Astrocyte of the hippocampus (primary cell): ENCODE data around the gene ZNF280A.

ENCODE experiments used
- DNase-seq: peaks from one replicate; pipeline ENCODE4 v3.0.0; 2011; ENCODE audit warnings: low read depth, low spot score

ZNF280A gene

DNA sequence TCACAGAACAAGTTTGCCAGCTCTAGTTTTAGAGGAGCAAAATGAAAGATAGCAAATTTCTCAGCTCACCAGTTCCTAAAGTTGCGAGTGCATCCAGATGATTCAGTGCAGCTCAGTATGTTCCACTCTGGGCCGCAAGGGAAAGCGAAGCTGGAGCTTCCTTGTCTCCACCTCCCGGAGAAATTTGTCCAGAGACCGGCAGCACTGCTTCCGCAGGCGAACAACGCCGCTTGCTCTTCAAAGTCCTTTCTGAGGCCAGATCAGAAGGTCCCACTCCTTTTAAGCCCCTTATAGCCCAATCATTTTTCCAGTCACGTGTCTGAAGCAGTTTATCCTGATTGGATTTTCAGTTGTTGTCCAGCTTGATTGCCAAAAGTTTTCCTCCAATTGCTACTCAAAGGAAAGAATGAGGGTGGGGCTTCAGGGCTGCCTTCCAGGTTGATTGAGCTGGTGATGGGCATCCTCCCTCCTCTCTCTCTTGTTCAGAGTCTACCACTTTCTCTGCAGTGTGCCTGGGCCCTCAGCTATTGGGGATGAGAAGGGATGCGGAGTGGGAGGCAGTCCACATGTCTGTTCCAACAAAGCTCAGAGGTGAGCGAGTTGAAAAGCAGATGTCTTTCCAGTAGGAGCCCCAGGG, at the start of gene ZNF280A:
Gene ZNF280A, minus strand, starts transcription at position 251 of the 637 bp plus-strand sequence. CDS start 4,640 bp downstream, outside the sequence.
- DNase-seq = no peak

GRCh38 chr22:22569218-22569617, 49.1 kb upstream of the ZNF280A start:
- no peak for DNase-seq

DNA sequence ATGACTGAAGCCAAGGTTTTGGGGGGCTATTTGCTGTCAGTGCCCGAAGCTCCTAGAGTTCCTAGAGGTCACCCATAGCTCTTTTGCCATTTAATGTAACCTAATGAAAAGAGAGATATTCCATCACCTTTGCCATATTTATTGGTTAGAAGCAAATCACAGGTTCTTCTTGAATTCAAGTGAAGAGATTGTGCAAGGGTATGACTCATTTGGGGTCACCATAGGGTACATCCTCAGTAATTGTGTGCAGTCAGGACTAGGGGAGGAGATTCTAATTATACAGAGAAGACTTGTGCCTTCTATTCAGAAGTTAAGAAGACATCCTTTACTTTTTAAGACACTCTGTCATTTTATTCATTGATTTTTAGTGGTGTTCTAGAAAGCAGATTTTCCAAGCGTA, 45.9 kb upstream of the ZNF280A start:
- DNase-seq = no peak

DNA sequence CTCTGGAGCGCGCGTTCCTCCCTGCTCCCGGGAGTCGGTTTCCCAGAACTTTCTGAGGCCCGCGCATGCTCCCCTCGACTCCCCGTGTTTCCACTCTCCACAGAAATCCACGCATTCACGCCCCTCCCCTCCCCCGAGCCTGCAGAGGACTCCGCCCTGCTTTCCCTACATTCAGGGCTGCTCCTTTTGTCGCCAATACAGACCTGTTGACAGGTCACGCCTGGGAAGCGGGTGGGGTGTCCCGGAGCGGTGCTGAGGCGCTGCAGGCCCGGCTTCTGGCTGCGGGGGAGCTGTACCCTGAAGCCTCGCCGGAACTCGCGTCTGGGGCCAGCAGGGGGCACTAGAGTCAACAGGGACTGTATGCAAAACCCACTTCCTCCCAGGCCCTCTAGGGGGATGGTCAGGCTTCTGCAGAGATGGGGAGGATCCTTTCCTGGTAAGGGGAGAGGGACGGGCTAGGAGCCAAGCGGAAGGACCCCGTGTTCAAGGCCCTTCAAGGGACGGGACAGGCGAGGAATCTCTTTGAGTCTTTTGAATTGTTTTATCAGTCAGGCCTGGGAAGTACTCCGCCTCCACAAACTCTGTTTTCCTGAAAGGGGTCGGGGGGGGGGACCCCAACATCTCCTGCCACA, 39.0 kb upstream of the ZNF280A start, which contains the start of gene PRAME:
Gene PRAME, minus strand, starts transcription at position 294 of the 632 bp plus-strand sequence. CDS start 2,433 bp downstream, outside the sequence.
- peak; percentile 17 for DNase-seq

DNA sequence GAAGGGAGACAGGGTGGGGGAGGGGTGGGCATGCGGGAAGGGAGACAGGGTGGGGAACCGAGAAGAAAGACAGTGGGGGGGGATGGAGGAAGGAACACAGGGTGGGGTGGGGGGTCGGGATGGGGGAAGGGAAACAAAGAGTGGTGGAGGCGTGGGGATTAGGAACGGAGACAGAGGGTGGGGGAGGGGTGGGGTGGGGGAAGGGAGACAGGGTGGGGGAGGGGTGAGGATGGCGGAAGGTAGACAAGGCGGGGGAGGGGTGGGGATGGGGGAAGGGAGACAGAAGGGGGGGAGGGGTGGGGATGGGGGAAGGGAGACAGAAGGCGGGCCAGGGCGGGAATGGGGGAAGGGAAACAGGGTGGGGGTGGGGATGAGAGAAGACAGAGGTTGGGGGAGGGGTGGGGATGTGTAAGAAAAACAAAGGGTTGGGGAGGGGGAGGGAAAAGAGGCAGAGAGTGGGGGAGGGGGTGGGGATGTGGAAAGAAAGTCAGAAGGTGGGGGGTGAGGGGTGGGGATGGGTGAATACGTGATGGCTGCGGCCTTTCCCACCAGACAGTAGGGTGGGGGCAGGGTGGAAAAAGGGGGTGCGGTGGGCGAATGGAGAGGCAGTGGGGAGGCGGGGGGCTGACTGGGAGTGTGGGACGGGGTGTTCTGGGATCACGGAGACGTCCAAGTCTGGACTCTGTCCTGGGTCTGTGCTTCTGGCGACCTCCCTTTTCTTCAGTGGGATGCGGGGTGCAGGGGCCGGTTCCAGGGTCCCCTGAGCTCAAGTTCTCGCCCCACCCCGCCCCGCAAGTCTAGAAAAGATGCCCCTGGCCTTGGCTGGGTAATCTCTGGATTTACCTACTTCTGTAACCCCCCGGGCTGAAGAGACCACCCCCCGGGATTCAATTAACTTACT, 38.3 kb upstream of the ZNF280A start:
- no peak for DNase-seq

GRCh38 chr22:22556995-22557925, 37.2 kb upstream of the ZNF280A start:
- DNase-seq = no peak

DNA sequence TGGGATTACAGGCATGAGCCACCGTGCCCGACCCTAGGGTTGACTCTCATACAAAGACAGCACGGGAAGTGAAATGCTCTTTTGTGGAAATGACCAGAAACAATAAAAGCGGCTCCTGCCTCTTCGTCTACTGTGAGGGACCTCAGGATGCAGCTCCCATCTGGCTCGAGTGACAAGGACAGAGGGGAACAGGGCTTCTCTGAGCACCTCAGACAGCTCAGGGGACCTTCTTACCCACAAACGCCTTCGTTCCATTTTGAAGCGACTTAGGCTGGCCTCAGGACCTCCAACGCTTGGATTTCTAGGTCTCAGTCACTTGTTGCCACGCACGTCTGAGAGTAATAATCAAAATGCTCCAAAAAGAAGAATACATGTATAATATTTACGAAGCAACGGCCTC, 36.5 kb upstream of the ZNF280A start:
- DNase-seq = no peak

DNA sequence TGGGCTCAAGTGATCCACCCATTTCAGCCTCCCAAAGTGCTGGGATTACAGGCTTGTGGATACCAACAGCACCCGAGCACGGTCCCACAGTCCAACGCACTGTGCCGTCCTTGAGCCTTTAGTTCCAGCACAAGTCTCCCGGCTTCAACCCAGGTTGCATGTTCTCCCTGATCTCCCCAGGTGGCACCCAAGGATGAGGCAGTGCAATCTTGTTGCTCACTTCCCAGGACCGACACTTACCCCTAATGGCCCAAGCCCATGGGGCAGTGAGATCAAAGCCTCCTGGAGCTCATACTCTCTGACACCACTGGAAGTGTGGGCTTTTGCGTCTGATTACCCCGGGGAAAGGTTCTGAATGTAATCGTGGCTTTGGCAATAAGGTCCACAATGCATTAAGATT, 35.5 kb upstream of the ZNF280A start:
- DNase-seq = no peak

- DNase-seq = no peak
These were observed 34.7 kb upstream of the ZNF280A start for GRCh38 chr22:22554587-22555284.

GRCh38 chr22:22553735-22554586, 33.9 kb upstream of the ZNF280A start:
- DNase-seq = peak; percentile 8

- DNase-seq = no peak
These were observed 33.1 kb upstream of the ZNF280A start for GRCh38 chr22:22553141-22553540.

GRCh38 chr22:22552630-22553029, 32.6 kb upstream of the ZNF280A start:
- DNase-seq = no peak

- DNase-seq = no peak
These were observed 30.8 kb upstream of the ZNF280A start for GRCh38 chr22:22550789-22551434.

GRCh38 chr22:22548910-22549309, 28.8 kb upstream of the ZNF280A start:
- no peak for DNase-seq

GRCh38 chr22:22548317-22548716, 28.2 kb upstream of the ZNF280A start:
- DNase-seq = no peak

GRCh38 chr22:22547692-22548300, 27.7 kb upstream of the ZNF280A start:
- no peak for DNase-seq

GRCh38 chr22:22547226-22547625, 27.2 kb upstream of the ZNF280A start:
- no peak for DNase-seq

GRCh38 chr22:22546490-22546889, 26.4 kb upstream of the ZNF280A start:
- no peak for DNase-seq

DNA sequence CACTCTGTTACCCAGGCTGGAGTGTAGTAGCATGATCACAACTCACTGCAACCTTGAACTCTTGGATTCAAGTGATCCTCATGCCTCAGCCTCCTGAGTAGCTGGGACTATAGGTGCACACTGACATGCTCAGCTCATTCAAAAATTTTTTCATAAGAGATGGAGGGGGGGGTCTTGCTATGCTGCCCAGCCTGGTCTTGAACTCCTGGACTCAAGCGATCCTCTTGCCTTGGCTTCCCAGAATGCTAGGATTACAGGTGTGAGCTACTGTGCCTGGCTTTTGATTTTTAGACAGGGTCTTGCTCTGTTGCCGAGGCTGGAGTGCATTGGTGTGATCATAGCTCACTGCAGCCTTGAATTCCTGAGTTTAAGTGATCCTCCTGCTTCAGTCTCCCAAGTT, 25.0 kb upstream of the ZNF280A start:
- no peak for DNase-seq
